GM18502 (cell line): Measurements from ENCODE around the gene OR52M1.
"Not testable (repeated sequence)": the region's sequence is repeated elsewhere in the genome, so short reads cannot be mapped to it uniquely, and the experiment has no call there.

Experiments
- ATAC-seq: cut with Tn5 transposase; IDR thresholded peaks from one replicate; pipeline ENCODE4 v1.9.1; 2021; ENCODE audit warnings: mild to moderate bottlenecking; ENCODE audit not compliant: unreplicated experiment, poor library complexity

The OR52M1 gene

GRCh38 chr11:4544891-4545290, at the start of gene OR52M1:
TSS of gene OR52M1 (plus strand) at chr11:4545191. CDS start at chr11:4545191, 0 bp downstream.
- ATAC-seq: no peak

- ATAC-seq: no peak
Observed at GRCh38 chr11:4495487-4495886, 49.5 kb upstream of the OR52M1 start.

- ATAC-seq: no peak
Observed at GRCh38 chr11:4495986-4496385, 49.0 kb upstream of the OR52M1 start.

- ATAC-seq: no peak
Observed at GRCh38 chr11:4496557-4497248, 48.3 kb upstream of the OR52M1 start.

- no peak for ATAC-seq
Observed at GRCh38 chr11:4508886-4509285, 36.1 kb upstream of the OR52M1 start.

- no peak for ATAC-seq
Observed at GRCh38 chr11:4511282-4512245, 33.4 kb upstream of the OR52M1 start.

- ATAC-seq: no peak
Observed at GRCh38 chr11:4514196-4514595, 30.8 kb upstream of the OR52M1 start.

GRCh38 chr11:4522339-4522738, 22.7 kb upstream of the OR52M1 start:
- no peak for ATAC-seq

GRCh38 chr11:4522752-4523151, 22.2 kb upstream of the OR52M1 start:
- ATAC-seq: no peak

- no peak for ATAC-seq
Observed at GRCh38 chr11:4523666-4524065, 21.3 kb upstream of the OR52M1 start.

- no peak for ATAC-seq
Observed at GRCh38 chr11:4527926-4528325, 17.1 kb upstream of the OR52M1 start.

- ATAC-seq: not testable (repeated sequence)
Observed at GRCh38 chr11:4531686-4532085, 13.3 kb upstream of the OR52M1 start.

GRCh38 chr11:4539603-4540219, 5.3 kb upstream of the OR52M1 start:
- ATAC-seq: no peak

GRCh38 chr11:4541071-4541470, 3.9 kb upstream of the OR52M1 start:
- ATAC-seq: no peak

GRCh38 chr11:4543561-4543960, 1.4 kb upstream of the OR52M1 start:
- ATAC-seq: no peak

GRCh38 chr11:4546878-4547277, 1.9 kb downstream of the OR52M1 start:
- ATAC-seq: no peak

GRCh38 chr11:4547416-4547815, 2.4 kb downstream of the OR52M1 start:
- no peak for ATAC-seq

- ATAC-seq: no peak
Observed at GRCh38 chr11:4551346-4551979, 6.5 kb downstream of the OR52M1 start.

- ATAC-seq: no peak
Observed at GRCh38 chr11:4559527-4560440, 14.8 kb downstream of the OR52M1 start.
